H1 (cell line): ENCODE results near the gene FAM234A. TPM values are rescaled to one million over a fixed set of nuclear protein-coding genes. Genes with fewer than 3 reads are reported as not detected.

Experiments used
- CTCF ChIA-PET: fragments of 300-600 bp; sonication (Branson Sonifier 250); formaldehyde crosslinking; loops from one replicate; lab custom pipeline; 2021; ENCODE audit not compliant: partially characterized antibody; lab: Charles Lee
- POLR2A ChIA-PET: fragments of 300-600 bp; sonication (Branson Sonifier 250); formaldehyde crosslinking; loops from one replicate; lab custom pipeline; 2021; ENCODE audit warnings: inconsistent platforms; ENCODE audit not compliant: partially characterized antibody; lab: Charles Lee
- DNase-seq, 2 experiments: peaks; one replicate each; pipeline versions ENCODE4 v3.0.0 to v3.0.0-alpha.2; 2010 to 2022; ENCODE audit warnings: low spot score in 2 of 2, low read depth in 1 of 2, mixed read lengths in 1 of 2
- FAIRE-seq: peaks from 2 replicates; lab custom pipeline; 2011; peaks lifted over from hg19 to GRCh38; lab: Jason Lieb, UNC
- H2AFZ ChIP-seq: 2 replicates; pipeline ENCODE4 v1.8.1; 2012; ENCODE audit warnings: low read length, inconsistent platforms
- H2AK5ac ChIP-seq: 2 replicates; pipeline ENCODE4 v1.6.1; 2013; ENCODE audit warnings: low read depth, low read length
- H2BK120ac ChIP-seq: replicated peaks from 2 replicates; pipeline ENCODE3; 2013; ENCODE audit warnings: low read depth, low read length, inconsistent platforms
- H2BK12ac ChIP-seq: 2 replicates; pipeline ENCODE4 v1.6.1; 2013; ENCODE audit warnings: low read depth, low read length
- H2BK15ac ChIP-seq: 2 replicates; pipeline ENCODE4 v1.6.1; 2013; ENCODE audit warnings: low read length
- H2BK20ac ChIP-seq: 2 replicates; pipeline ENCODE4 v1.6.1; 2013; ENCODE audit warnings: low read length
- H2BK5ac ChIP-seq: 2 replicates; pipeline ENCODE4 v1.6.1; 2013; ENCODE audit warnings: low read depth, low read length
- H3K14ac ChIP-seq: 2 replicates; pipeline ENCODE4 v1.6.1; 2013; ENCODE audit warnings: inconsistent platforms; ENCODE audit not compliant: insufficient read length
- H3K18ac ChIP-seq: 2 replicates; pipeline ENCODE4 v1.6.1; 2013; ENCODE audit warnings: low read length; ENCODE audit errors: extremely low read depth
- H3K23ac ChIP-seq: 2 replicates; pipeline ENCODE4 v1.6.1; 2013; ENCODE audit warnings: inconsistent platforms; ENCODE audit not compliant: insufficient read length
- H3K23me2 ChIP-seq: 2 replicates; pipeline ENCODE4 v1.6.1; 2013; ENCODE audit warnings: low read depth, low read length
- H3K27ac ChIP-seq: 2 replicates; pipeline ENCODE4 v1.6.1; 2011; ENCODE audit warnings: low read depth, low read length, inconsistent platforms
- H3K27me3 ChIP-seq, 4 experiments: replicated peaks in 1 of 4; 1 replicate in 1 of 4; 2 replicates in 3 of 4; pipeline versions ENCODE4 v1.6.1 to v1.8.1; 2011 to 2013; ENCODE audit warnings: low read length in 3 of 4, mild to moderate bottlenecking in 3 of 4, inconsistent platforms in 2 of 4, mixed read lengths in 2 of 4, moderate library complexity in 1 of 4; ENCODE audit not compliant: control insufficient read depth in 3 of 4, insufficient read depth in 3 of 4; ENCODE audit errors: extremely low read depth in 1 of 4
- H3K36me3 ChIP-seq, 4 experiments: 2 replicates each; pipeline versions ENCODE4 v1.6.1 to v1.8.1; 2011 to 2013; ENCODE audit warnings: mild to moderate bottlenecking in 4 of 4, low read length in 3 of 4, moderate library complexity in 2 of 4, control low read depth in 1 of 4, inconsistent platforms in 1 of 4; ENCODE audit not compliant: insufficient read depth in 4 of 4, control insufficient read depth in 2 of 4
- H3K4ac ChIP-seq: replicated peaks from 2 replicates; pipeline ENCODE3; 2013; ENCODE audit warnings: low read length, low read depth, mixed read lengths, inconsistent platforms; ENCODE audit not compliant: insufficient read length
- H3K4me1 ChIP-seq, 4 experiments: replicated peaks in 1 of 4; 1 replicate in 1 of 4; 2 replicates in 3 of 4; pipeline versions ENCODE4 v1.6.1 to v1.8.1; 2011 to 2013; ENCODE audit warnings: low read length in 3 of 4, inconsistent platforms in 2 of 4, mixed read lengths in 1 of 4; ENCODE audit not compliant: insufficient read depth in 4 of 4, control insufficient read depth in 3 of 4
- H3K4me2 ChIP-seq, 2 experiments: 2 replicates each; pipeline versions ENCODE4 v1.6.1 to v1.8.1; 2011 to 2013; ENCODE audit warnings: low read depth in 2 of 2, low read length in 2 of 2, control low read depth in 1 of 2, inconsistent platforms in 1 of 2, mild to moderate bottlenecking in 1 of 2; ENCODE audit not compliant: insufficient read depth in 1 of 2
- H3K4me3 ChIP-seq, 4 experiments: fragments of 200-600, 300-600 bp in 1 of 4; sonication (generic), shearing (Covaris generic), sonication (Bioruptor Twin) in 1 of 4; 2 replicates each; pipeline versions ENCODE4 v1.5.1 to v1.8.1; 2011 to 2016; ENCODE audit warnings: low read length in 4 of 4, low read depth in 3 of 4, control low read depth in 2 of 4, inconsistent platforms in 2 of 4, mild to moderate bottlenecking in 2 of 4, mixed read lengths in 1 of 4, moderate library complexity in 1 of 4; ENCODE audit not compliant: insufficient read depth in 2 of 4; ENCODE audit errors: extremely low read depth in 1 of 4
- H3K56ac ChIP-seq: replicated peaks from 2 replicates; pipeline ENCODE3; 2013; ENCODE audit warnings: low read depth, mild to moderate bottlenecking, mixed read lengths, low read length, inconsistent platforms; ENCODE audit not compliant: insufficient read length
- H3K79me1 ChIP-seq: 2 replicates; pipeline ENCODE4 v1.6.1; 2013; ENCODE audit warnings: low read depth, low read length, control low read depth
- H3K79me2 ChIP-seq, 2 experiments: 2 replicates each; pipeline versions ENCODE4 v1.6.1 to v1.8.1; 2012 to 2013; ENCODE audit warnings: low read length in 2 of 2, mild to moderate bottlenecking in 2 of 2, inconsistent platforms in 1 of 2; ENCODE audit not compliant: insufficient read depth in 2 of 2, control insufficient read depth in 1 of 2
- H3K9ac ChIP-seq, 4 experiments: replicated peaks in 1 of 4; 1 replicate in 1 of 4; 2 replicates in 3 of 4; pipeline versions ENCODE4 v1.6.1 to v1.8.1; 2011 to 2013; ENCODE audit warnings: low read depth in 3 of 4, low read length in 3 of 4, control low read depth in 2 of 4, mild to moderate bottlenecking in 2 of 4, moderate library complexity in 2 of 4, inconsistent platforms in 1 of 4; ENCODE audit errors: extremely low read depth in 1 of 4
- H3K9me3 ChIP-seq, 2 experiments: 2 replicates each; pipeline versions ENCODE4 v1.6.1 to v1.8.1; 2012 to 2013; ENCODE audit warnings: mild to moderate bottlenecking in 2 of 2, moderate library complexity in 2 of 2, control low read depth in 1 of 2, inconsistent platforms in 1 of 2, low read depth in 1 of 2, low read length in 1 of 2, mixed read lengths in 1 of 2; ENCODE audit not compliant: insufficient read depth in 2 of 2
- H4K20me1 ChIP-seq, 2 experiments: replicated peaks in 1 of 2; 2 replicates each; pipeline versions ENCODE3 to v1.8.1; 2011 to 2013; ENCODE audit warnings: inconsistent platforms in 2 of 2, low read length in 2 of 2, mild to moderate bottlenecking in 1 of 2; ENCODE audit not compliant: insufficient read depth in 2 of 2, control insufficient read depth in 1 of 2
- H4K5ac ChIP-seq: 2 replicates; pipeline ENCODE4 v1.6.1; 2013; ENCODE audit warnings: low read length, low read depth, mixed read lengths, inconsistent platforms; ENCODE audit not compliant: insufficient read length
- H4K8ac ChIP-seq: 2 replicates; pipeline ENCODE4 v1.8.0; 2013; ENCODE audit warnings: mild to moderate bottlenecking, moderate library complexity, low read length, inconsistent platforms; ENCODE audit not compliant: insufficient read depth; ENCODE audit errors: extremely low read depth
- H4K91ac ChIP-seq: replicated peaks from 2 replicates; pipeline ENCODE3; 2013; ENCODE audit warnings: low read length, mixed read lengths, inconsistent platforms; ENCODE audit not compliant: insufficient read length
- BACH1 ChIP-seq: IDR thresholded peaks from 2 replicates; pipeline ENCODE4 v1.6.1; 2012; ENCODE audit warnings: low read length, improper control_type of control experiment
- JUN ChIP-seq: IDR thresholded peaks from 2 replicates; pipeline ENCODE4 v1.6.1; 2011; ENCODE audit warnings: low read depth, mild to moderate bottlenecking, improper control_type of control experiment, low read length
- KDM1A ChIP-seq: fragments of 200-600, 300-600 bp; sonication (generic); IDR thresholded peaks from 2 replicates; pipeline ENCODE4 v1.7.1; 2016; ENCODE audit warnings: mild to moderate bottlenecking, low read length, borderline replicate concordance
- KDM5A ChIP-seq: fragments of 200-600 bp; IDR thresholded peaks from 2 replicates; pipeline ENCODE4 v1.7.1; 2012; ENCODE audit warnings: mild to moderate bottlenecking, low read length, inconsistent platforms, mixed read lengths
- POLR2AphosphoS5 ChIP-seq: IDR thresholded peaks from 2 replicates; pipeline ENCODE4 v1.6.1; 2011; ENCODE audit warnings: low read depth, low read length
- RNF2 ChIP-seq: fragments of 200-900, 300-1000 bp; sonication (generic); IDR thresholded peaks from 2 replicates; pipeline ENCODE4 v1.7.1; 2016; ENCODE audit warnings: borderline replicate concordance, low read depth, mild to moderate bottlenecking, antibody characterized with exemption, low read length; ENCODE audit not compliant: poor library complexity, severe bottlenecking; ENCODE audit errors: missing control alignments
- SIRT6 ChIP-seq: IDR thresholded peaks from one replicate; pipeline ENCODE4 v1.7.1; 2012; ENCODE audit warnings: low read length, inconsistent platforms
- WGBS, 2 experiments: shearing (Covaris generic) in 1 of 2; methylation state at CpG; one replicate each; pipeline versions ENCODE4 v1.1.6 to v1.1.7; 2013 to 2015; ENCODE audit warnings: low lambda C conversion rate in 2 of 2, mixed read lengths in 2 of 2, inconsistent platforms in 1 of 2, low coverage in 1 of 2, missing lambda C conversion rate in 1 of 2; ENCODE audit not compliant: insufficient replicate concordance in 2 of 2, insufficient coverage in 1 of 2, insufficient read length in 1 of 2; ENCODE audit errors: extremely low coverage in 1 of 2, missing lambda C conversion rate in 1 of 2; 5-methylcytosine and 5-hydroxymethylcytosine counted together
- polyA plus RNA-seq, 7 experiments: library from polyadenylated mRNA; depleted of rRNA in 3 of 7; stranded (reverse) in 5 of 7; unstranded in 2 of 7; fragments of >200 nt in 5 of 7; fragments of 200-250 nt in 2 of 7; gene quantifications; 1 replicate in 5 of 7; 2 replicates in 1 of 7; 4 replicates in 1 of 7; pipeline versions ENCODE4 v1.2.1 to v1.2.3, GENCODE V29; 2011 to 2013; ENCODE audit warnings: missing spikeins in 2 of 7, mixed read lengths in 2 of 7
- total RNA-seq: library from RNA; stranded (reverse); fragmentation: NEBNext Ultra II Directional; extraction: Animal tissue kit (Norgen Biotek cat#: 25700); gene quantifications from 2 replicates; pipeline ENCODE4 v1.2.1, GENCODE V29; 2021

FAM234A gene
- total and polyA plus RNA-seq, 2 of the 8 experiments (the other 6 are each of a cell fraction or from before 2014, with no cell fraction given), result 80.6 to 104 TPM

DNA sequence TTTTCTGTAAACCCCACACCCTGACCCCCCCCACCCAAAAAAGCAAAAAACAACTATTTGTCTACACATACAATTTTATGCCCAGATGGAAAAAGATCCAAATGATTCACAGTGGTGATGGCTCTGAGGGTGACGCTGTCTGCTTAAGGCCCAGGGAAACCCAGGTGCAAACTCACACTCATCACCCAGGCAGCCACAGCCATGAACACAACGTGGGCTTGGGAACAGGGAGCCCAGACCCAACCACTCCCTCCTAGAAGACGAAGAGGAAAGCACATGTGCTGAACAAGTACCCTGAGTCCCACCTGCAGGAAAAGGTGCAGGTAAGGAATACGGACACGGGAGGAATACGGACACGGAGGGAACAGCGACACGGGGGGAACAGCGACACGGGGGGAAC is 48.9 kb upstream of the FAM234A start:
- no peaks in the 10 kb centered on the region for H3K79me2 ChIP-seq
- peaks cover 7 to 11% of the 10 kb centered on the region in 2 experiments for H4K20me1 ChIP-seq
- H2AK5ac ChIP-seq, result no peak overlapping the region
- H3K23ac ChIP-seq, result no peak overlapping the region
- H3K14ac ChIP-seq, result no peak overlapping the region
- H3K56ac ChIP-seq, result no peak overlapping the region
- H3K9ac ChIP-seq, result no peak overlapping the region
- H4K8ac ChIP-seq, result no peak overlapping the region
- H2BK15ac ChIP-seq, result no peak overlapping the region
- no peak for DNase-seq
- H3K4me2 ChIP-seq, result no peak overlapping the region
- no peak overlapping the region for H3K27ac ChIP-seq
- H3K4ac ChIP-seq, result no peak overlapping the region
- peaks cover under 1 to 5% (median 4%) of the 10 kb centered on the region in 4 experiments; a peak in 5 of 7 replicates for H3K27me3 ChIP-seq
- no peak overlapping the region for H2BK20ac ChIP-seq
- no peak overlapping the region for H4K91ac ChIP-seq
- H2BK5ac ChIP-seq, result no peak overlapping the region
- POLR2A ChIA-PET, result interaction anchor here (1.0 kb wide), 1 partner anchor 16 kb away, joined by 4 read pairs; no protein-coding TSS in a partner anchor
- no peak overlapping the region for H3K18ac ChIP-seq
- no peak overlapping the region for H2AFZ ChIP-seq
- peaks cover 0 to 5% (median 1%) of the 10 kb centered on the region in 4 experiments; a peak in 4 of 7 replicates for H3K4me1 ChIP-seq
- peaks cover 0 to 3% of the 10 kb centered on the region in 2 experiments; a peak in 1 of 4 replicates for H3K9me3 ChIP-seq
- no peaks in the 10 kb centered on the region; the same call in 1 of the 2 replicates for H3K79me1 ChIP-seq
- CTCF ChIA-PET, result interaction anchor here (0.9 to 1.2 kb wide), 2 partner anchors 42 to 68 kb away, joined by 3 read pairs; no protein-coding TSS in a partner anchor
- peaks cover 17 to 36% (median 31%) of the 10 kb centered on the region in 4 experiments; a peak in 7 of 8 replicates for H3K36me3 ChIP-seq
- no peak for TF ChIP-seq SIRT6
- TF ChIP-seq POLR2AphosphoS5, result 0 out of 2 replicates have a peak, but pooled peaks have one; percentile 6
- no peak for TF ChIP-seq KDM5A
- no peak for TF ChIP-seq KDM1A
- no peak for TF ChIP-seq RNF2
- no peak for TF ChIP-seq JUN
- TF ChIP-seq BACH1, result no peak
- TF ChIP-seq, all 59 proteins: peak for 1
- peaks cover 4% of the 10 kb centered on the region; the same call in 1 of the 2 replicates for H3K23me2 ChIP-seq
- H3K4me3 ChIP-seq, result no peak overlapping the region
- no peak overlapping the region for H2BK12ac ChIP-seq
- 97% methylated on average over 9 of the region's 11 CpGs; no CpG with 5 or more reads in 1 of the 2 experiments for WGBS, 2 experiments
- no peak overlapping the region for H2BK120ac ChIP-seq
- no peak overlapping the region for H4K5ac ChIP-seq
- no peak for FAIRE-seq
